K562 (cell line): ENCODE data around the gene ZSCAN26. TPM values are rescaled to one million over a fixed set of nuclear protein-coding genes. Genes with fewer than 3 reads are reported as not detected.
A peak's percentile ranks its signal among the peaks of the same experiment; 100 is the strongest.

ENCODE experiments used
- AFF1 ChIP-seq, 2 experiments: fragments of 450-650 bp; IDR thresholded peaks; 2 replicates each; pipeline ENCODE4 v1.6.1; 2018; ENCODE audit warnings: mild to moderate bottlenecking in 2 of 2, low read depth in 1 of 2; ENCODE audit not compliant: partially characterized antibody in 2 of 2
- CBX3 ChIP-seq, 2 experiments: IDR thresholded peaks; 1 replicate in 1 of 2; 2 replicates in 1 of 2; pipeline ENCODE4 v1.6.1; 2012; ENCODE audit warnings: inconsistent platforms in 2 of 2, low read length in 2 of 2, borderline replicate concordance in 1 of 2, control low read depth in 1 of 2
- EP300 ChIP-seq: IDR thresholded peaks from 2 replicates; pipeline ENCODE4 v1.6.1; 2012; ENCODE audit warnings: low read length, improper control_type of control experiment
- FOXK2 ChIP-seq, 2 experiments: fragments of 450-650 bp; IDR thresholded peaks in 1 of 2; conservative IDR thresholded peaks in 1 of 2; 2 replicates each; pipeline ENCODE4 v1.6.1; 2016; ENCODE audit warnings: low read depth in 2 of 2, mild to moderate bottlenecking in 1 of 2
- SP1 ChIP-seq: sonication (generic); formaldehyde crosslinking; IDR thresholded peaks from 2 replicates; pipeline ENCODE4 v1.8.1; 2022; ENCODE audit warnings: mild to moderate bottlenecking, missing genetic modification reagents
- TAF15 ChIP-seq: fragments of 200-400 bp; formaldehyde crosslinking; IDR thresholded peaks from 2 replicates; pipeline ENCODE4 v1.6.1; 2017; ENCODE audit warnings: mild to moderate bottlenecking, low read depth, low read length, moderate library complexity
- TARDBP ChIP-seq: fragments of 450-650 bp; IDR thresholded peaks from 2 replicates; pipeline ENCODE4 v1.6.1; 2016
- ZBTB11 ChIP-seq, 3 experiments: fragments of 200-800 bp in 1 of 3; fragments of 250-450 bp in 1 of 3; fragments of 450-650 bp in 1 of 3; sonication (Bioruptor Pico) in 1 of 3; sonication (Bioruptor generic) in 1 of 3; formaldehyde crosslinking in 1 of 3; IDR thresholded peaks; 2 replicates each; pipeline versions ENCODE4 v1.6.1 to v1.8.0; 2016 to 2022; ENCODE audit warnings: mild to moderate bottlenecking in 2 of 3, missing genetic modification characterization in 2 of 3, missing compliant biosample characterization in 1 of 3, moderate library complexity in 1 of 3
- ZNF655 ChIP-seq: fragments of 250-450 bp; sonication (Bioruptor Pico); IDR thresholded peaks from 2 replicates; pipeline ENCODE4 v1.5.0; 2021
- ZNF707 ChIP-seq: fragments of 250-450 bp; sonication (Bioruptor Pico); conservative IDR thresholded peaks from 2 replicates; pipeline ENCODE4 v1.8.0; 2022; ENCODE audit warnings: inconsistent platforms, mild to moderate bottlenecking, moderate library complexity
- polyA plus RNA-seq, 8 experiments: library from polyadenylated mRNA; depleted of rRNA in 4 of 8; stranded (reverse) in 5 of 8; unstranded in 3 of 8; fragments of >200 nt; fragmentation: Nextera tagmentation in 2 of 8; fragmentation: Illumina TruSeq in 1 of 8; extraction: Ambion mirVana in 2 of 8; extraction: Trizol in 1 of 8; gene quantifications; 2 replicates each; pipeline versions ENCODE4 v1.2.1 to v1.2.3, GENCODE V29; 2011 to 2014; ENCODE audit warnings: inconsistent platforms in 1 of 8, missing spikeins in 1 of 8
- total RNA-seq, 7 experiments: library from RNA; depleted of rRNA in 6 of 7; stranded (reverse); fragments of >200 nt in 6 of 7; fragmentation: Illumina TruSeq in 2 of 7; extraction: Trizol in 2 of 7; gene quantifications; 2 replicates each; pipeline versions ENCODE4 v1.2.1 to v1.2.3, GENCODE V29; 2011 to 2021; ENCODE audit warnings: low replicate concordance in 1 of 7
- TF ChIP-seq, protein P1 (sequence below): fragments of 450-650 bp; IDR thresholded peaks from 2 replicates; pipeline ENCODE4 v1.6.1; 2016; ENCODE audit warnings: mild to moderate bottlenecking

ZSCAN26 gene
- total and polyA plus RNA-seq, 9 of the 15 experiments (the other 6 are each of a cell fraction or from before 2014, with no cell fraction given), result 5.9 to 14.2 (median 10.5) TPM

GRCh38 chr6:28252009-28252975, 14.7 kb upstream of the ZSCAN26 start, which contains the start of gene ZKSCAN4 (continued):
- TF ChIP-seq EP300, result peak; percentile 62
- TF ChIP-seq TAF15, result no peak
- no peak for TF ChIP-seq ZNF655 (CRISPR knock-in tag)
- TF ChIP-seq TARDBP, result peak; percentile 83
- peak; percentile 91 to 98 (median 97) for TF ChIP-seq ZBTB11 (CRISPR knock-in tag; IDR thresholded peaks at IDR 0.05)
- peak; percentile 62 to 82 for TF ChIP-seq FOXK2 (conservative IDR thresholded peaks at IDR 0.05 in 1 of 2, IDR thresholded peaks at IDR 0.05 in 1 of 2; ENCODE audit: low read depth in 2 of 2)
- peak; percentile 41; the same call in 1 of the 2 replicates for TF ChIP-seq ZNF707 (CRISPR knock-in tag)
- peak in 1 of 2 experiments; percentile 89; a peak in 2 of 3 replicates for TF ChIP-seq CBX3 (IDR thresholded peaks at IDR 0.05; ENCODE audit: borderline replicate concordance in 1 of 2, low read length in 2 of 2)
- TF ChIP-seq, protein P1, sequence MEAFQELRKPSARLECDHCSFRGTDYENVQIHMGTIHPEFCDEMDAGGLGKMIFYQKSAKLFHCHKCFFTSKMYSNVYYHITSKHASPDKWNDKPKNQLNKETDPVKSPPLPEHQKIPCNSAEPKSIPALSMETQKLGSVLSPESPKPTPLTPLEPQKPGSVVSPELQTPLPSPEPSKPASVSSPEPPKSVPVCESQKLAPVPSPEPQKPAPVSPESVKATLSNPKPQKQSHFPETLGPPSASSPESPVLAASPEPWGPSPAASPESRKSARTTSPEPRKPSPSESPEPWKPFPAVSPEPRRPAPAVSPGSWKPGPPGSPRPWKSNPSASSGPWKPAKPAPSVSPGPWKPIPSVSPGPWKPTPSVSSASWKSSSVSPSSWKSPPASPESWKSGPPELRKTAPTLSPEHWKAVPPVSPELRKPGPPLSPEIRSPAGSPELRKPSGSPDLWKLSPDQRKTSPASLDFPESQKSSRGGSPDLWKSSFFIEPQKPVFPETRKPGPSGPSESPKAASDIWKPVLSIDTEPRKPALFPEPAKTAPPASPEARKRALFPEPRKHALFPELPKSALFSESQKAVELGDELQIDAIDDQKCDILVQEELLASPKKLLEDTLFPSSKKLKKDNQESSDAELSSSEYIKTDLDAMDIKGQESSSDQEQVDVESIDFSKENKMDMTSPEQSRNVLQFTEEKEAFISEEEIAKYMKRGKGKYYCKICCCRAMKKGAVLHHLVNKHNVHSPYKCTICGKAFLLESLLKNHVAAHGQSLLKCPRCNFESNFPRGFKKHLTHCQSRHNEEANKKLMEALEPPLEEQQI, result peak; percentile 75
- TF ChIP-seq SP1 (CRISPR knock-in tag), result peak; percentile 56; the same call in 1 of the 2 replicates
- TF ChIP-seq AFF1 (IDR thresholded peaks at IDR 0.05; ENCODE audit: low read depth in 1 of 2, partially characterized antibody in 2 of 2), result peak in 1 of 2 experiments; percentile 27
